Measurements from ENCODE around the gene IGSF11. TPM values are rescaled to one million over a fixed set of nuclear protein-coding genes. Genes with fewer than 3 reads are reported as not detected.

IGSF11 gene
- total RNA-seq, 2 donors from 2014 or later = 1.6 to 6.5 TPM

DNA sequence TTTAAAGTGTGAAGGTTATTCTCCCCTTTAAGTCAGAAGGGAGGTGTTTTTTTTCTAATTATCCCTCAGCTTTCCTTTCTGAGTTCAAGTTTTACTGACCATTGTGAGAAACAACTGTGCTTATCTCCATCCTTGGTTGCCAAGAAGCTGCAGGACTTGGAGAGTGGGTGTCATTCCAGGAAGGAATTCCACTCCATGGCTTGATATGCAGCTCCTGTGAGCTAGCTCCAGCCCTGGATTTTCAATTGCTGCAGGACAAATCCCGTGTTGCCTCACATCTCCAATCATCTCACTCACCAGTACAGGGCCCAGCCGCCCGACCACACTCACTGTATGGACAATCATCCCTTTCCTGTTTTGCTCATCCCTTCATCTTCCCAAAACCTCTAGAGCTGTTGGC, 122.5 kb downstream of the IGSF11 start:
- no peaks in the 10 kb centered on the region for H3K36me3 ChIP-seq
- H3K27me3 ChIP-seq = no peaks in the 10 kb centered on the region
- no peak for DNase-seq (ENCODE audit: low spot score)
- no peaks in the 10 kb centered on the region for H3K9me3 ChIP-seq
- H3K4me1 ChIP-seq = no peaks in the 10 kb centered on the region
- TF ChIP-seq CTCF (IDR thresholded peaks at IDR 0.05) = no peak
- H3K4me3 ChIP-seq = no peak overlapping the region
- H3K27ac ChIP-seq = no peak overlapping the region

DNA sequence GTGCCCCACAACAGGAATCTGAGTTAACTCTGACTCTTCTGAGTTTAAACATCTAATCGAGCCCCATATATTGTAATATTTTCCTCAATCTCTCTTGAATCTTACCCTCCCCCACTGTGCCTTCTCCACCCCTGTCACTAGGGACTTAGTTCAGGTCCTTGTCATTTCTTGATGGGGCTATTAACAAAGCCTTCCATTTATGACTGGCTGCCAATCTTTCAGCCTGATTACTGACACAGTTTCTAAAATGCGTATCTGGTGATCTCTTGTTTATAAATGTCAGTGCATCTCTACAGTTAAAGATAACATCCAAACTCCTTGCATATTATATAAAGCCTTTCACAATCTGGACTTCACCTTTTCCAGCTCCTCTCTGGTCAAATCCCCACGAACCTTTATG, 124.3 kb downstream of the IGSF11 start:
- Histone ChIP-seq H3K27ac (no peak overlapping the region), H3K4me1 (no peaks in the 10 kb centered on the region), H3K27me3 (no peaks in the 10 kb centered on the region), H3K9me3 (no peaks in the 10 kb centered on the region), H3K4me3 (no peak overlapping the region), H3K36me3 (no peaks in the 10 kb centered on the region)
- no peak for DNase-seq (ENCODE audit: low spot score)
- no peak for TF ChIP-seq CTCF (IDR thresholded peaks at IDR 0.05)

- Histone ChIP-seq H3K4me3 (no peak overlapping the region), H3K27me3 (no peaks in the 10 kb centered on the region), H3K27ac (no peak overlapping the region), H3K9me3 (no peaks in the 10 kb centered on the region), H3K4me1 (no peaks in the 10 kb centered on the region), H3K36me3 (no peaks in the 10 kb centered on the region)
- no peak for TF ChIP-seq CTCF (IDR thresholded peaks at IDR 0.05)
- no peak for DNase-seq (ENCODE audit: low spot score)
Measured at GRCh38 chr3:118909763-118910162, 124.9 kb downstream of the IGSF11 start.

DNA sequence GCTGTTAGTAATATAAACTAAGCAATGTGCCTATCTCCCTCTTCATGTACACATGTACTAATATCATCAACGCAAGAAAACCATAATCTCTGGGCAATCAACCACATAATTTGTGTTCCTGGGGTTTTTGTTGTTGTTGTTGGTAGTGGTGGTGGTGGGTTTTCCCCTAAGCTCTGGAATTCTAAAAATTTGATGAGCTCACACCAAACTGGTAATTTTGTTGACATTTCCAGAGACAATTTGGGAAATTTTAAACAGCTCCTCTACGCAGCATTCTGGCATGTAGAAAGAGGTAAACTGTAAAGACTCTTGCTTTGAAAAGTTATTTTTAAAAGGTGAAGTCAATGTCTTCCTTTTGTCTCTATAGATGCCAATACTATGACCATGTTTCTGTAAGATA, 126.7 kb downstream of the IGSF11 start:
- H3K9me3 ChIP-seq = no peaks in the 10 kb centered on the region
- DNase-seq (ENCODE audit: low spot score) = no peak
- no peaks in the 10 kb centered on the region for H3K36me3 ChIP-seq
- no peaks in the 10 kb centered on the region for H3K4me1 ChIP-seq
- no peaks in the 10 kb centered on the region for H3K27me3 ChIP-seq
- H3K27ac ChIP-seq = no peak overlapping the region
- TF ChIP-seq CTCF (IDR thresholded peaks at IDR 0.05) = no peak
- no peak overlapping the region for H3K4me3 ChIP-seq

DNA sequence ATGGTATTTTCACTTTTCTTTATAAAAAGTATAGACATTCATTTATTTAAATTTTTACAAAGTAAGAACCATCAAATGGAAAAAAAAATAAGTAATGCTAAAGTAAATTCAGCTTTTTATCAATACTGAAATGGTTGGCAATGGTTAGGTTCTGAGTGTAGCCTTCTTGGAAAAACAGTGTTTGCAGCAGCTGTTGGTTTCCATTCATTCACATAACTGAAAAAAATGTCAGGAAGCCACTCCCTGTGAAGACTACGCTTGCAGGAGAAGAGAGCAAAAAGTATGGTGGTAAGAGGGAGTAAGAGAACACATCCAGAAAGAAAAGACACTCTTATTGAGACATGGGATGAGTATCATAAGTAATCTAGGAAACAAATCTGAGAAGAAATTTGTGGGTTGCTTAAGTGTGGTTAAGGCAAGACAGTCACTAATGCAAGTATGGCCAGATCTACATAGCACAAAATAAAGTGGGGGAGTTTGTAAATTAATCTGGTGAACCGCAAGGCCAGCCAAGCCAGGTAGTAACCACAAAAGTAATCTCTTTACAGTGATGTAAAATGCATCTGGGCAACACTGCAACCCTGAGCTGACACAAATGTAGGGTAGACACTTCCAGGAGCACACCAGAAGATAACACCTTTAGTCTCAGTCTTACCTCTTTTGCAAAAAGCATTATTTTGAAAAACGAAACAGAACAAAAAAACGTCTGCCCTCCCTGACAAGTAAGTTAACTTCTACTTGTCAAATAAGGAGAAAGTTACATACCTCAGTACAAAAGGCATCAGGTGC, 133.7 kb downstream of the IGSF11 start:
- no peak for DNase-seq (ENCODE audit: low spot score)
- no peaks in the 10 kb centered on the region for H3K9me3 ChIP-seq
- H3K36me3 ChIP-seq = no peaks in the 10 kb centered on the region
- no peak overlapping the region for H3K27ac ChIP-seq
- no peak overlapping the region for H3K4me3 ChIP-seq
- no peak for TF ChIP-seq CTCF (IDR thresholded peaks at IDR 0.05)
- no peaks in the 10 kb centered on the region for H3K4me1 ChIP-seq
- H3K27me3 ChIP-seq = no peaks in the 10 kb centered on the region

GRCh38 chr3:118890206-118890605, 144.4 kb downstream of the IGSF11 start:
- Histone ChIP-seq H3K4me3 (no peak overlapping the region), H3K36me3 (no peaks in the 10 kb centered on the region), H3K9me3 (no peaks in the 10 kb centered on the region), H3K27me3 (no peaks in the 10 kb centered on the region), H3K4me1 (no peaks in the 10 kb centered on the region), H3K27ac (no peak overlapping the region)
- DNase-seq (ENCODE audit: low spot score) = no peak
- no peak for TF ChIP-seq CTCF (IDR thresholded peaks at IDR 0.05)

Measured in right atrium auricular region (tissue), 2 donors.